MM.1S (cell line): ENCODE results near the gene KIAA0825.
A peak's percentile ranks its signal among the peaks of the same experiment; 100 is the strongest.

Experiments used
- DNase-seq: peaks from one replicate; pipeline ENCODE4 v3.0.0-alpha.2; 2015
- H2AFZ ChIP-seq: fragments of 300-600 bp; sonication (generic); 2 replicates; pipeline ENCODE4 v1.6.0; 2016; ENCODE audit warnings: antibody characterized with exemption, low read length
- H3F3A ChIP-seq: fragments of 300-600 bp; sonication (generic); 2 replicates; pipeline ENCODE4 v1.6.1; 2016; ENCODE audit warnings: mild to moderate bottlenecking, antibody characterized with exemption, low read length, moderate library complexity, mixed read lengths; ENCODE audit not compliant: insufficient read depth
- H3K27ac ChIP-seq: fragments of 300-600 bp; sonication (generic); 2 replicates; pipeline ENCODE4 v1.5.1; 2016; ENCODE audit warnings: mild to moderate bottlenecking, low read length
- H3K27me3 ChIP-seq: fragments of 300-600 bp; sonication (generic); replicated peaks from 2 replicates; pipeline ENCODE4 v1.6.0; 2016; ENCODE audit warnings: low read length; ENCODE audit not compliant: insufficient read depth
- H3K36me3 ChIP-seq: fragments of 300-600 bp; sonication (generic); replicated peaks from 2 replicates; pipeline ENCODE4 v1.6.1; 2016; ENCODE audit warnings: mild to moderate bottlenecking, low read length, mixed read lengths; ENCODE audit not compliant: insufficient read depth
- H3K4me1 ChIP-seq: fragments of 300-600 bp; sonication (generic); 2 replicates; pipeline ENCODE4 v1.6.1; 2016; ENCODE audit warnings: low read length, mixed read lengths
- H3K4me2 ChIP-seq: fragments of 300-600 bp; sonication (generic); 2 replicates; pipeline ENCODE4 v1.6.0; 2016; ENCODE audit warnings: low read depth, low read length
- H3K4me3 ChIP-seq: fragments of 300-600 bp; sonication (generic); 2 replicates; pipeline ENCODE4 v1.5.1; 2016; ENCODE audit warnings: low read length, mixed read lengths
- H3K79me2 ChIP-seq: fragments of 300-600 bp; sonication (generic); 2 replicates; pipeline ENCODE4 v1.6.1; 2016; ENCODE audit warnings: mixed run types, low read length, mixed read lengths
- H3K9ac ChIP-seq: fragments of 300-600 bp; sonication (generic); 2 replicates; pipeline ENCODE4 v1.6.1; 2016; ENCODE audit warnings: low read length, mixed read lengths
- H3K9me2 ChIP-seq: fragments of 300-600 bp; sonication (generic); replicated peaks from 2 replicates; pipeline ENCODE4 v1.6.1; 2016; ENCODE audit warnings: mild to moderate bottlenecking, low read length, mixed read lengths; ENCODE audit not compliant: insufficient read depth
- H3K9me3 ChIP-seq: fragments of 300-600 bp; sonication (generic); replicated peaks from 2 replicates; pipeline ENCODE4 v1.6.1; 2016; ENCODE audit warnings: mild to moderate bottlenecking, low read length, mixed read lengths; ENCODE audit not compliant: insufficient read depth
- H4K20me1 ChIP-seq: fragments of 300-600 bp; sonication (generic); 2 replicates; pipeline ENCODE4 v1.6.1; 2016; ENCODE audit warnings: mild to moderate bottlenecking, low read length, moderate library complexity, mixed read lengths; ENCODE audit not compliant: insufficient read depth
- EZH2 ChIP-seq: fragments of 300-600 bp; sonication (generic); optimal IDR thresholded peaks from 2 replicates; pipeline ENCODE3; 2017; ENCODE audit warnings: low read depth, mild to moderate bottlenecking, antibody characterized with exemption, low read length, mixed read lengths
- EZH2phosphoT487 ChIP-seq: fragments of 300-600 bp; sonication (generic); IDR thresholded peaks from 2 replicates; pipeline ENCODE4 v1.6.1; 2018; ENCODE audit warnings: antibody characterized with exemption, low read length
- TF ChIP-seq, protein P1 (sequence below): fragments of 300-600 bp; sonication (generic); IDR thresholded peaks from 2 replicates; pipeline ENCODE4 v1.5.1; 2016; ENCODE audit warnings: antibody characterized with exemption, low read length, mixed read lengths

Gene KIAA0825

DNA sequence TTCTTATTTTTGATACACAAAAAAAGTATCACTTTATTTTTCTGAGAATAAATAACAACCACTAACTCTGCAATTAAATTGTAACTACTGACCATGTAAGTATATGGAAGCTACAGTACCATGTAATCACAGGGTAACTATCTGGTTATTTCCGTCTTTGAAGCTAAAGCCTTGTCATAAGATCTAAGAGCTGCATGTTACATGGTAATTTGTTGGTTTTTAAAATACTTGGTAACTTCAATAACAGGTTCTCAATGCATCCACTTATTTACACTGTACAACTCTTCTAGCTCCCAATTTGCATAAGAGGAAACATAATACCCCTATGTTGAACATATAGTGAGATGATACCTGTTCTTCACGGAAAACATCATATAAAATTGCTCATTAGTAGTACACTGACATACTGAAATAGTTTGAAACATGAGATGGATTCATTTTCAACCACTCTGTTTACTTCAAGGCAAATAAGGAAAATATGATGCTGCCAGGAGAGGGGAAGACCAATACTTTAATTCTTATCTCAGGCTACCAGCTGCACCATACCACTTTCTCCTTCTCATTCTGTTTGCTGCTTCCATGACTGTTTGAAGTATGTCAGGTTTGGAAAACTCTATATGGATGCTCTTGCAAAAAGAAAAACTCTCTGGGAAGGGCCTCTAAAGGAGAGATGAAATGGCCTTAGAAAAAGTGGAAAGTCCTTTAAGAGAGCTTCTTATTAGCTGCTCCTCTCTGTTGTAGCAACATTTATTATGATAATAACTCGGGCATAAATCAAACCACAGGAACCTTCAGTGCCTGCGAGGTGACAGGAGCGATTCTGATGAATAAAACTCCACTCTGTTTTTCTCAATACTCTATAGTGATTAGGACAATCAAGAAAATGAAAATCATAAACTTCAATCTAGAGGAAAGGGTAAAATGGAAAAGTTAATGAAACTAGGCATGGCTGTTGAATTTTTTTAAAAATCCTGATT is 150.2 kb downstream of the KIAA0825 start:
- H3K79me2 ChIP-seq = no peaks in the 10 kb centered on the region
- DNase-seq = peak; percentile 7
- no peak overlapping the region for H3K27ac ChIP-seq
- H3K36me3 ChIP-seq = no peaks in the 10 kb centered on the region
- TF ChIP-seq, protein P1, sequence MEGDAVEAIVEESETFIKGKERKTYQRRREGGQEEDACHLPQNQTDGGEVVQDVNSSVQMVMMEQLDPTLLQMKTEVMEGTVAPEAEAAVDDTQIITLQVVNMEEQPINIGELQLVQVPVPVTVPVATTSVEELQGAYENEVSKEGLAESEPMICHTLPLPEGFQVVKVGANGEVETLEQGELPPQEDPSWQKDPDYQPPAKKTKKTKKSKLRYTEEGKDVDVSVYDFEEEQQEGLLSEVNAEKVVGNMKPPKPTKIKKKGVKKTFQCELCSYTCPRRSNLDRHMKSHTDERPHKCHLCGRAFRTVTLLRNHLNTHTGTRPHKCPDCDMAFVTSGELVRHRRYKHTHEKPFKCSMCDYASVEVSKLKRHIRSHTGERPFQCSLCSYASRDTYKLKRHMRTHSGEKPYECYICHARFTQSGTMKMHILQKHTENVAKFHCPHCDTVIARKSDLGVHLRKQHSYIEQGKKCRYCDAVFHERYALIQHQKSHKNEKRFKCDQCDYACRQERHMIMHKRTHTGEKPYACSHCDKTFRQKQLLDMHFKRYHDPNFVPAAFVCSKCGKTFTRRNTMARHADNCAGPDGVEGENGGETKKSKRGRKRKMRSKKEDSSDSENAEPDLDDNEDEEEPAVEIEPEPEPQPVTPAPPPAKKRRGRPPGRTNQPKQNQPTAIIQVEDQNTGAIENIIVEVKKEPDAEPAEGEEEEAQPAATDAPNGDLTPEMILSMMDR = no peak
- no peak for TF ChIP-seq EZH2
- TF ChIP-seq EZH2phosphoT487 = no peak
- no peak overlapping the region for H3K4me3 ChIP-seq
- H3F3A ChIP-seq = no peaks in the 10 kb centered on the region
- H3K9ac ChIP-seq = no peak overlapping the region
- H3K4me2 ChIP-seq = no peak overlapping the region
- no peak overlapping the region for H2AFZ ChIP-seq
- H3K4me1 ChIP-seq = no peaks in the 10 kb centered on the region
- H3K9me2 ChIP-seq = no peaks in the 10 kb centered on the region
- no peaks in the 10 kb centered on the region for H4K20me1 ChIP-seq
- no peaks in the 10 kb centered on the region for H3K9me3 ChIP-seq
- H3K27me3 ChIP-seq = no peaks in the 10 kb centered on the region

GRCh38 chr5:94467346-94467953 is 151.0 kb downstream of the KIAA0825 start:
- H3K9ac ChIP-seq = no peak overlapping the region
- H3K9me3 ChIP-seq = no peaks in the 10 kb centered on the region
- no peak overlapping the region for H3K4me3 ChIP-seq
- H2AFZ ChIP-seq = no peak overlapping the region
- no peak overlapping the region for H3K27ac ChIP-seq
- H3K9me2 ChIP-seq = no peaks in the 10 kb centered on the region
- DNase-seq = no peak
- H3K4me1 ChIP-seq = no peaks in the 10 kb centered on the region
- H3K4me2 ChIP-seq = no peak overlapping the region
- no peaks in the 10 kb centered on the region for H3K27me3 ChIP-seq
- no peaks in the 10 kb centered on the region for H3F3A ChIP-seq
- TF ChIP-seq, protein P1 = no peak
- no peaks in the 10 kb centered on the region for H4K20me1 ChIP-seq
- H3K36me3 ChIP-seq = no peaks in the 10 kb centered on the region
- no peaks in the 10 kb centered on the region for H3K79me2 ChIP-seq

DNA sequence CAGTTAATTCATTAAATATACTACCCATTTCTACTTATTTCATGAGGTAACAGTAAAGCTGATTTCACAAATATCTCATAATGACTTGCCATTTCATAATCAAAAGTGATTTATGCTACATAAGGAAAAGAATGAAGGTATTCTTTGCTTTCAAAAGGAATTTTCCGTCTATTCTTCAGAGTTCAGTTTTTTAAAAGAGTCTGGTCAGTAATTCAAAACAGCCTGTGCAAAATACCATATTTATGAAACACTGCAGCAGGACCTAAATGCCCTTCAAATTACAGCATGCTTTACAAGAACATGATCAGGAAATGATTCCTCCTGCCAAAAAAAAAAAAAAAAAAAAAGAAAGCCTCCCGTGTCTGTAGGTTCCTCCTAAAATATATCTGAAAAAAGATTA is 154.7 kb downstream of the KIAA0825 start:
- H3F3A ChIP-seq = no peaks in the 10 kb centered on the region
- TF ChIP-seq EZH2 = no peak
- TF ChIP-seq, protein P1 = no peak
- TF ChIP-seq EZH2phosphoT487 = no peak
- H3K9me3 ChIP-seq = no peaks in the 10 kb centered on the region
- H3K4me2 ChIP-seq = no peak overlapping the region
- no peak overlapping the region for H3K9ac ChIP-seq
- DNase-seq = no peak
- no peaks in the 10 kb centered on the region for H3K36me3 ChIP-seq
- H3K4me1 ChIP-seq = no peaks in the 10 kb centered on the region
- H3K79me2 ChIP-seq = no peaks in the 10 kb centered on the region
- no peak overlapping the region for H2AFZ ChIP-seq
- no peaks in the 10 kb centered on the region for H3K27me3 ChIP-seq
- H4K20me1 ChIP-seq = no peaks in the 10 kb centered on the region
- H3K4me3 ChIP-seq = no peak overlapping the region
- H3K9me2 ChIP-seq = no peaks in the 10 kb centered on the region
- no peak overlapping the region for H3K27ac ChIP-seq
